ENCODE results near the gene FBXO24.

The FBXO24 gene

DNA sequence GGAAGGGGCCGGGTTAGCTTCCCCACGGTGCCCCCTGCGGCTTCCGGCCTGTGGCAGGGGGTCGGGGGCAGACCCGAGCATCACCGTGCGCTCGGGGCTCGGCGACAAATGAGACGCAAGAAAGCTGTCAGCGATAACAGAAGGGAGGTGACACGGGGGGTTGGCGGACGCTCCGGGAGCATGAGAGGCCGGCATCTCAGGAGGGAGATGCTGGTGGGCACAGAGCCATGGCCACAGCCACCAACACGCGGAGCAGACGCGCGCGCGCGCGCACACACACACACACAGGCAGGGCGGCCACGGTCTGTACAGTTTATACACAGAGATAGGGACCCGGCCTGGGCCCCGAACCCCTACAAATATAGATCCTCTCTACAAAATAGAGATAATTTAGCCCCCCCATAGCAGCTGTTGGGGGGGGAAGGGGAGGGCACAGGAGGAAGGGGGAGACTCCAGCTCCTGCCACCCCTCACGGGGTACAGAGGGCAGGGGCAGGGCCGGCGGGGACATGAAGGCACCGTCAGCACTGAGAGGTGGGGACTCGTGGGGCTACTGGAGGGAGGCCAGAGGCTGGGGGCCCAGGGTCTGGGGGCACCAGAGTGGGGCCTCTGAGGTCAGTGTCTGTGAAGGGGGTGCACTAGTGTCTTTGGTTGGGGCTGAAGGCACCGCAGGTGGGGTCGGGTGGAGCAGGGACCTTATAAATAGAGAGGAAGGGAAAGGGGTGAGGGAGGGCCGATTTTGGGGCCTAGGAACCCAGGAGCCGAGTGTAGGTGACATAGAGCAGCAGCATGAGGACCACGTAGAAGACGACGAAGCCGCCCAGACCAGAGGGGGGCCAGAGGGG is 11.5 kb upstream of the FBXO24 start:
- DNase-seq (ENCODE audit: low read depth), result no peak

DNA sequence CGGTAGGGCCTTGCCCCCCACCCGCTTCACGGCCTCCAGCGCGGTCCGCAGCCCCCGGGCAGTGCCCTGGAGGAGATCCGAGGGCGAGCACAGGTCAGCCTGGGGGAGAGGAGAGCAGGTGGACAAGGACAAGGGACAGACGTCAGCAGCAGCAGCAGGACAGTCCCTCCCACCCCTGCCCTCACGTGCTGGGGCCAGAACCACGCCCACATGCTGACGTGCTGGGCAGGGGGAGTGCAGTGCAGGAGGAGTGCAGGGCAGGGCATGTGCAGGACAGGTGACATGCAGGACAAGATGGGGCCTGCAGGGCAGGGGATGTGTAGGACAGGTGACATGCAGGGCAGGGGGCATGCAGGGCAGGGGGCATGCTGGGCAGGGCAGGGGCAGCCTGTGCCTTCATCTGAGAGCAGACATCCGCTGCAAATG is 10.9 kb upstream of the FBXO24 start:
- DNase-seq (ENCODE audit: low read depth), result no peak

- no peak for DNase-seq (ENCODE audit: low read depth)
Observed at GRCh38 chr7:100575746-100576383, 10.3 kb upstream of the FBXO24 start.

DNA sequence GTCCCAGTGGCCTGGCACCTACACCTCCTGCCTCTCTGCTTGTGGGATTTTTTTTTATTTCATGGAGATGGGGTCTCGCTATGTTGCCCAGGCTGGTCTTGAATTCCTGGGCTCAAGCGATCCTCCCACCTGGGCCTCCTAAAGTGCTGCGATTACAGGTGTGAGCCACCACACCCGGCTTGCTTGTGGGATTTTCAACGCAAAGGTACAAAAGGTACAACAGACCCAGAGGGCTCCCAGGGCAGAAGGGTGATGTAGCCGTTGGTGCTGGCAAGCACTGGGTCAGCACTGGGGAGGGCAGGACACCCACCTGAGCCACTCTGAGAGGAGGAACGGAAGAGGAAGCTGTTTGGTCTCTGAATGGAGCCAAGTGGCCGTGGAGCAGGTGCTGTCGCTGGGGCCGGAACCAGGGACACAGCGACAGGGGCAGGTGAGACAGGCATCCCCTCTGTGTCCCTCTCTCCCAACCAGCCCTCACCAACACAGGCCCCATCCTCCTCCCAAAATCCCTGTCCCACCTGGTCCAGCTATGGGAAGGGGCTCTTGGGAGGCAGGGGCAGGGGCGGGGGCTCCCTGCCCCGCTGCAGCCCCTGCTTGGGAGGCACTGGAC is 9.6 kb upstream of the FBXO24 start:
- DNase-seq (ENCODE audit: low read depth), result no peak

DNA sequence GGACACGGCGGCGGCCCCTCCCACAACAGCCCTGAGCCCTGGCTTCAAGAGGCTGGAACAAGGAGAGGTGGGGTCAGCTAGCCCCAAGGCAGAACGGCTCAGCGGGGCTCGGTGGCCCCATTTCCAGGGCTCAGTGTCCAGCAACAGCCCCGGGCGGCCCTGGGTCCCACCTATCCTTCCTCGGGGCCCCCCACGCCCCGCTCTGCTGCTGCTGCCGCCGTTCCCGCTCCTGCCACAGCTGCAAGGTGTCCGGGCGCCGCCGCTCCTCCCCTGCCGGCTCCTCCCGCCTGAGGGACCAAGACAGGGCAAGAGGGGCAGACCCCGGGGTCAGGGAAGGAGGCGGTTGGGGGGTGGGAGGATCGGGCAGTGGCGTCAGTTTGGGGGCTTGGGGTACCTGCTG is 9.0 kb upstream of the FBXO24 start:
- no peak for DNase-seq (ENCODE audit: low read depth)

DNA sequence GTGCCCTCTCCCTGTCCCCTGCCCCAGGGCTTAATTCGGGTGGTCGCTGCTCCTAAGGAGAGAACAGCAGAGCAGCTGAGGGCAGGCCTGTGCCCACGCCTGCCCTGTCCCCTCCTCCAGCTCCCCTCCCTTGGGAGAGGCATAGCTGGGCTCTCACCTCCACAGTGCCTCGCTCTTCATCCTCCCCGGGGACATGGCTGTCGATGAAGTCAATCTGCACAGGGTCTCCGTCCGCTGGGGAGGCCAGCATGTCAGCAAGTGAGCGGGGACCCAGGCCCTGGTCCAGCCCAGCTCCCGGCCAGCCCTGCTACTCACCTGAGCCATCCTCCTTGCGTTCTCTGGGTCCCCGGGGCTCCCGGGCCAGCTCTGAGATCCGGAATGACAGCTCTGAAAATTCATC is 8.6 kb upstream of the FBXO24 start:
- no peak for DNase-seq (ENCODE audit: low read depth)

DNA sequence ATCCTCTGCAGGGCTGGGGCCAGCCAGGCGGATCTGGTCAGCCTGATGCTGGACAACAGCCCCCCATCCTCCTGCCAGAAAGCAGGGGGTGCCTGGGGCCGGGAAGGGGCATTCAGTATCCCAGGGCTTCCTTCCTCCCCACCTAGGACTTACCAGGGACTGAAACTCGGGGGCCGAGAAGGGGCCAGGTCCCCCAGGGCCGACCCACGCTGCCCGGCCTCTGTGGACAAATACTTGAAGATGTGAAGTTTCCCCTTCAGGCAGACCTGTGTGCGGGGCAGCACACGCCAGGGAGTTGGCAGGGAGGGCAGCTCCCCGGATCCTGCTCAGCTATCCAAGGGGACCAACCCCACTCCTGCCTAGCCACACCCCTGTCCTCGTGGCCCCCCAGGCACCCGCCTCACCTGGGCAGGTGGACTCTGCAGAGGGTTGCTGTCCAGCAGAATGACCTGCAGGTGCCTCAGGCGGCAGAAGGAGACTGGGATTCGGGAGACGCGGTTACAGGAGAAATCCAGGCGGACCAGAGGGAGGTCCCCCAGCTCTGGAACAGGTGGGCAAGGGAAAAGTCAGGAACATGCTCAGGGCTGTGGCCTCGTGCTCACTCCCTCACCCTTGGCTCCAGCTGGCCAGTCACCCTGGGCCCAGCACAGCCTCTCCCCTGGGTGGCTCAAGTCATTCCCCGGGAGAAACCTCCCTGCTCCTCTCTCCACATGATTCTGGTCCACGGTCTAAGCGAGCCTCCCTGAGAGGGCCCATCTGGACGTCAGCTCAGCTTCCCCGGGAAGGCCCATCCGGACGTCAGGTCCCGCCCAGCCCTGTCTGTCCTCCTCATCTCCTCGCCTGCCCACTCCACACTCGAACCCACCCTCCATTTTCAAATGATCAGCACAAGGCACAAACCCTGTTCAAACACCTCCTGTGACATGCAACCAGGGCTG is 7.6 kb upstream of the FBXO24 start:
- no peak for DNase-seq (ENCODE audit: low read depth)

DNA sequence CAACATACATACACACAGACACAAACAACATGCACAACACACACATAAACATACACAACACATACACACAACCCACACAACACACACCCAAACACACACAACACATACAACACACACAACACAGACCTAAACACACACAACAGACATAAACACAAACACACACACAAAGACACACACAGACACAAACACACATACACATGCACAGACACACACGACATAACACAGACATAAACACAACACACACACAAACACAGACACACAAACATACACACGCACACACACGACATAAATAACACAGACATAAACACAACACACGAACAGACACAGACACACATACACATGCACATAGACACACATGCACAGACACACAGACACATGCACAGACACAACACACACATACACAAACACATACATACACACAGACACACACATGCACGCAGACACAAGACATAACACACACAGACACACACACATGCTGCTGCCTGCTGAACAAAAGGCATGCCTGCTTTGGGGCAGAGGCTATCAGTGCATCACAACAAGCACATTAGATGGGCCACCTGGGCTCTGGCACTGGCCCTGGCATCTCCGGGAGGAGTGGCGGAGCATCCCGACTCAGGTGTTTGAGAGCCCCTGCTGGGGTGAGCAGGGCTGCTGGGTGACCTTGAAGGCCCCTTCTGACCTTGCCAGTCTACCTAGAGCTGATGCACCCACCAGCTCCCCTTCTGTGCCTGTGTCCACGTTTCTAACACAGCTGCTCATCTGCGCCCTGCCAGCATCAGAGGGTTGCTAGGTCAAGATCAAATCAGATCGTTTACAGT is 5.5 kb upstream of the FBXO24 start:
- no peak for DNase-seq (ENCODE audit: low read depth)

GRCh38 chr7:100582041-100582579 is 4.0 kb upstream of the FBXO24 start:
- no peak for DNase-seq (ENCODE audit: low read depth)

DNA sequence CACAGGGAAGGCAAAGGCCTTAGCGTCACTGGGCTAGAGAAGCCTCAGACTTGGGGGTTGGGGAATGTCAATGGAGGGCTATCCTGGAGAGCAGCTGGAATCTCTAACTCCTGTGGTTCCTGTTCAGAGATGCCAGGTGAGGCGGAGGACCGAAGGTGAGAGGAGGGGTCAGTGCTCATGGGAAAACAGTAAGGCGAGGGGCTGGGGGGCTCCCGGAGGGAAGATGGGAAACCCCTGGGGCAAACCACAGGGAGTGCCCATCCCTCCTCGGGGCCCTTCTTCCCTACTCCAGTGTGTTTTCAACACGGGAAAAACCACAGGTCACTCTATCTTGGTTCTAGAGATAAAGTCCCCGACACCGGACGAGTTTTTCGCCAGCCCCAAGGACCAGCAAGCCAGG is 3.5 kb upstream of the FBXO24 start:
- no peak for DNase-seq (ENCODE audit: low read depth)

GRCh38 chr7:100583132-100584053 is 2.7 kb upstream of the FBXO24 start:
- DNase-seq (ENCODE audit: low read depth), result peak; percentile 33

DNA sequence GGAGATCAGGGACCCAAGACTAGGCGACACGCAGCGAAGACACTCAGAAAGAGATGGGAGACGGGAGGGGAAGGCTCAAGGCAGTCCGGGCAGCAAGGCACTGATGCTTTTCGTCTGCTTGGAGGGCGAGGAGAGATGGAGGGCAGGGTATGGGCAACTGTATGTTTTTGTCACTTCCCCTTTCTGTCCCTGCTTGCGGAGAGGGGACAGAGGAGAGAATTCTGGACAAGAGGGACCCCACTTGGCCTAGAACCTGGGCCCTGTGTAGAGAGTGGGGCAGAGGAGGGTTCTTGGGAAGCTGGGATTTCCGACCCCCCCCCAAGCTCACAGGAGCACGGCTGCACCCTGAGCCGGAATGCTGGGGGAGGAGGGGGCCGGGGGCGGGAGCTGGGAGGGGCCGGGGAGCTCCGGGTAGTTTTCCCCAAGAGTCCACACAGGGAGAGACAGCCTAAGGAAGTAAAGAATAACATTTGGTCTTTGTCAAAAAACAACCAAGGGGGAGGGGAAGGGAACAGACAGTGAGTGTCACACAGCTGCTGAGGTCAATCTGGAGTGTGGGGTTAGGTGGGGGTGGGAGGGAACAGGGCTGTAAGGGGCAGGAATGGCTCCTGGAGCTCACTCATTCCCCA is 2.0 kb upstream of the FBXO24 start:
- DNase-seq (ENCODE audit: low read depth), result no peak

- DNase-seq (ENCODE audit: low read depth), result no peak
Observed at GRCh38 chr7:100584683-100585510, 1.2 kb upstream of the FBXO24 start.

DNA sequence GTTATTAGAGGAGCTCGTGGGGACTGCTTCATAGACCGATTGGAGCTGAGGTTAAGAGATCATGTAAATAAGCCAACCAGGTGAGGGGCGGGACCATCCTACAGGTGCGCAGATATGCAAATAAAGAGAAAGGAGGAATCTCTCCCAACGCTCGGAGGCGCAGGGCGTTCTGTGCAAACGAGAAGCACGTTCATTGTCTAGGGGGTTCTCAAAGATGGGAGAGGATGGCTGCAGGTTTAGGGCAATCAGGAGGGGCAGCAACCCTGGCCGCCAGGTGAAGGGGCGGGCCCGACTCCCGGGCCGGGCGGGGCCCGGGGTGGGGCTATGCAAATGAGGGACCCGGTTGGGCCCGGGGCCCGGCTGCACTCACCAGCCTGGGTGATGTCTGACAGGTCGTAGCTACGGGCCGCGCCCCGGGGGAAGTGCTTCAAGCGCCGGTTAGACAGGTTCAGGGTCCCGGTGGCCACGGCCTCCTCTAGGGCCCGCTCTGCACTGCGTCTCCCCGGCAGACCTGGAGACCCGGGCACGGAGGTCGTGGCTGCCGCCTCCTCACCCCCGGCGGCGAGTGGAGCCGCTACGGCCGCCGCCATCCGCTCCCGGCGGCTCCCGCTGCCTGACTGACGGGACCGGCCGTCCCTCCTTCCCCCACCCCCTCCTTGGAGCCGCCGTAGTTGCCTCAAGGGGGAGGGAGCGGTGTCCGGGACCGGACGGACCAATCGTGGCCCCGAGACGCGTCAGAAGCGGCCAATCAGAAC is 440 bp upstream of the FBXO24 start, which contains the start of gene LRCH4:
TSS of gene LRCH4 (minus strand) at position 619 of the 755 bp plus-strand sequence. CDS start at position 590, 29 bp downstream.
- peak; percentile 50 for DNase-seq (ENCODE audit: low read depth)

DNA sequence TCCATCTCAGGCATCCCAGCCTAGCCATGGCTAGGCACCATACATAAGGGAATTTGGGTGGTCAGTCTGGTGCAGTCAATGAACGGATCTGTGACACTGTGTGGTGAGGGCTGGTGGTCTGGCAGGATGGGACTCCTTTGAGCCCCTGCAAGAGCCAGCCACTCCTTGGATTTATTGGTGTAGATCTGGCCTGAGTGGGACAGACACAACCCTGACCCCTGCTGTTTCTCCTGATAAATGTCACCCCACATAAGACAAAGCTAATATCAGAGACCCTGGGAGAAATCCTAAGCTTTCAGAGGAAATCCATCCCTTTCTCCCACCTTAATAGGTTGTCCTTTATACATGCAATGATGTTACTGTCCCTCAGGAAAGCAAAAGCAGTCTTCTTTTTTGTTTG is 2.3 kb downstream of the FBXO24 start:
- no peak for DNase-seq (ENCODE audit: low read depth)

DNA sequence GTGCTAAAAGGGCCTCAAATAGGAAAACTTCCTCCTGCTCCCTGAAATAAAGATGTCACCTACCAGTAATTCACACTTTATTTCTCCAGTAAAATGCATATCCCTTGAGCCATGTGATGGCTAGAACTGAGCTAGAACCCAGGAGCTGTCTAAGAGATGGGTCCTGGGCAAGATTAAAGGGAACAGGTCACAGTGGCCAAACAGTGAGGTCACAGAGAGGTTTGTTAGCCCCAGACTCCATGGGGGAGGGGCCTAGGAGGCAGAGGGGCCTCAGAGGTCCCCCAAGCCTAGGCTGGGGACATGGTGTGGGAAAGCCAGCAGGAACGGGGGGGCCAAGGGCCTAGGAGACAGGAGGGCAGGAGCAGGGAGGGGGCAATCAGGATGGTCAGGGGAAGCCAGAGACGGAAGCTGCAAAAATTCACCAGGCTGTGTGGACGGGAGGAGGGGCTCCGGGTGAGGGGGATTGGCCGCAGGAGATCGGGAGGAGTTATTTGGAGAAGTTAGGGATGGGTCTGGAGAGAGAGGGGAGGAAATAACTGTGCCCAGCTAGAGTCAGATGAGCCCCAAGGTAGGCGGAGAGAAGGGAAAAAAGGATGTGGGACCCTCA is 3.3 kb downstream of the FBXO24 start:
- no peak for DNase-seq (ENCODE audit: low read depth)
